Erythroblast (primary cell): Measurements from ENCODE around the gene SMIM30.

ENCODE experiments used
- DNase-seq, 2 experiments: peaks; one replicate each; lab custom pipeline; 2025; lab: John Stamatoyannopoulos, UW
- GATA1 ChIP-seq: IDR thresholded peaks from 2 replicates; pipeline ENCODE4 v1.6.1; 2011; ENCODE audit warnings: low read depth, mild to moderate bottlenecking, control low read depth, low read length, moderate library complexity
- POLR2A ChIP-seq: IDR thresholded peaks from 2 replicates; pipeline ENCODE4 v1.6.1; 2011; ENCODE audit warnings: mild to moderate bottlenecking, low read length

Gene SMIM30

GRCh38 chr7:113086431-113086888, 31.9 kb downstream of the SMIM30 start, which contains the start of gene GPR85:
TSS of gene GPR85 (minus strand) at chr7:113086827. CDS start at chr7:113084721, 2,106 bp downstream.
- TF ChIP-seq POLR2A: no peak
- TF ChIP-seq GATA1: no peak
- DNase-seq: peak; percentile 65 to 76

GRCh38 chr7:113085781-113086390, 32.5 kb downstream of the SMIM30 start:
- no peak for TF ChIP-seq POLR2A
- TF ChIP-seq GATA1: no peak
- peak; percentile 29 to 38 for DNase-seq

DNA sequence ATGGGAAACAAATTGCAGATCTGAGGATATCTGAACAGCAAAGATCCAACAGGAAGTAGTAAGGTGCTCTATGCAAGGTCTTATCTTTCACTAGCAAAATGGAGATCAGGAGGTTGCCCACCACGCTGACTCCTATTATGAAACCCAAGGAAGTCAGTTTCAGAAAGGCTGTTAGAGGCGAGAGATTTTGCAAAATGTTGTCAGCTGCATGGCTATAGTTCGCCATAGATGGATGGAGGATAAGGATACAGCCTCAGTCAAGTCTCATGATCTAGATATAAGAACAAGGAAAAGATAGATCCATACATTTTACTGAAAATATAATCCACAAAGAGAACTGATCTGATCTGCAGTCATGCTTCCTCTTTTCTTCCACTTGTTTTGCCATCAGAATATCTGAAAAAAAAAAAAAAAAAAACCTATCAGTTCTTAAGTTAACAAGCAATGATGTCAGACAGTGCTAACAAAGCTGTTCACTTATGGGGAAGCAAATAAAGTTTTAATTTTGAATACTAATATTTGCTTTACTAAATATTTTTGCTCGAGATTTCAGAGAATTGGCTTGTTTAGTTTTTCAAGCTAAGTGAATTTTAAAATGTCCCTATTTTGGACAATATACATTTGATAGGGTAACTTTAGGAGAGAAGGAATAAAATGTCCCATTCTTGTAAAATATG, 33.7 kb downstream of the SMIM30 start:
- no peak for DNase-seq
- no peak for TF ChIP-seq POLR2A
- TF ChIP-seq GATA1: no peak

DNA sequence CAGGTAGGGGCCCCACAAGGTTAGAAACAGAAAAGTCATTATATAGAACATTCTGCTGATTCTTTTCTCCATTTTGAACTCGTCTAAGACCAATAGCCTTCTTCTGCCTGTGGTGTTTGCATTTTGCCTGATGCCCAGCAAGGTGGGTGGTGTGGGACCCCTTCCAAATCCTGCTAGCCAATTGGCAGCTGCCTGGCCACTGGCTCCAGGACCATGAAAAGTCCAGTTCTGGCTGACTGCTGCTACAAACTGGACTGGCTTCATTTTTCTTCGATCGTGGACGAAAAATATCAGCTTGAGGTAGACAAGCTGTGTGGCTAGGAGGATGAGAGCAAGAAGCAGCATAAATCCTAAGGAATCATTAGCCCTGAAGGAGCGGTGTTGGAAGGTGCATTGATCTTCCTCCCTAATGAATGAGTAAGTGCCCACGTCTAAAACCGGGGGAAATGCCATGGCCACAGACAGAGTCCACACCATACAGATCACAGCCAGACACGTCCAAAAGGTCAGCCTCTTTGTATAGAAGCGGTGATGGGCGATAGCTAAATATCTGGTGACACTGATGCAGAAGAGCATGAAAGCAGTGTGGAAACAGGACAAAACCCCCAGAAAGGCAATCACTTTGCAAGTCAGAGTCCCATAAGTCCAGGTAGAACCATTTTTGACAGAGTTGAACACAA, 34.4 kb downstream of the SMIM30 start:
- no peak for TF ChIP-seq POLR2A
- no peak for TF ChIP-seq GATA1
- no peak for DNase-seq

- TF ChIP-seq POLR2A: no peak
- TF ChIP-seq GATA1: no peak
- no peak for DNase-seq
These were observed 35.1 kb downstream of the SMIM30 start for GRCh38 chr7:113083132-113083815.

GRCh38 chr7:113078331-113078730, 40.0 kb downstream of the SMIM30 start:
- TF ChIP-seq GATA1 (no peak), POLR2A (no peak)
- DNase-seq: no peak

DNA sequence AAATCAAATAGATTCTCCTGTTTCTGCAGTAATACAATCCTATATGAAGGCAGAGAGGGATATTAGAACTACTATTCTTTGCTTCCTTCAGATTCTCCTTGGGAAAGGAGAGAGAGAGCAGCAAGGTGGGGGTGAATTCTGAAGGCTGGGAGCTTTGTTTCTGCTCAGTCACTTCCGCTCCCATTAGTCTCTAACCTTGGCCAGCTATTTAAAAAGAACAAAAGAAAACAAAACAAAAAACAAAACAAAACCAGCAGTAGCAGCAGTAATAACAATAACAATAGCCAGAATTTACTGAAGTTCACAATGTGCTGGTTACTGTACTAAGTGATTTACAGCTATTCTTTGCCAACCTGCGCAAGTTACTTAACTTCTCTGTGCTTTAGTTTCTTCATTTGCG, 41.7 kb downstream of the SMIM30 start:
- TF ChIP-seq POLR2A: no peak
- TF ChIP-seq GATA1: no peak
- DNase-seq: no peak

DNA sequence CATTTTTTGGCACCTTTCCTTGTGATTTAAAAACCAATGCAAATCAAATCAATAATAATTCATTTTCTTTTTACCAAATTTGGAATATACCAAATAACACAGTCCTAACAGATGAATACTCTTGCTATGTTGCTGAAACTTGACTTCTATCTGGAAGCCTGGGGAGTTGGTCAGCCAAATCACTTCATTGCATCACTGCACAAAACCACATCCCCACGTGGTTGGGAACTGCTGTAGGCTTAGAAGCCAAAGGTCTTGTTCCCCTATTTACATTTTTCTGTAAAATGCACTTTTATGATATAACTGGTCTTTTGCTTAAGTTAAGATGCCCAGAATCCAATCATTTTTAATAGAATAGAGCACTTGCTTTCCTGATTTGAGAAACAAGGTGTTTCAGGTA, 46.9 kb downstream of the SMIM30 start:
- no peak for DNase-seq
- TF ChIP-seq POLR2A: no peak
- no peak for TF ChIP-seq GATA1
